GM20000 (cell line): ENCODE measurements around the gene EIF2S2.

Experiments used
- DNase-seq: peaks from one replicate; pipeline ENCODE4 v3.0.0; 2012; ENCODE audit warnings: low spot score
- TF ChIP-seq, protein P1 (sequence below): IDR thresholded peaks from 2 replicates; pipeline ENCODE4 v1.5.1; 2012; ENCODE audit warnings: mild to moderate bottlenecking, control low read depth; ENCODE audit errors: extremely low read depth, missing control alignments

The EIF2S2 gene

DNA sequence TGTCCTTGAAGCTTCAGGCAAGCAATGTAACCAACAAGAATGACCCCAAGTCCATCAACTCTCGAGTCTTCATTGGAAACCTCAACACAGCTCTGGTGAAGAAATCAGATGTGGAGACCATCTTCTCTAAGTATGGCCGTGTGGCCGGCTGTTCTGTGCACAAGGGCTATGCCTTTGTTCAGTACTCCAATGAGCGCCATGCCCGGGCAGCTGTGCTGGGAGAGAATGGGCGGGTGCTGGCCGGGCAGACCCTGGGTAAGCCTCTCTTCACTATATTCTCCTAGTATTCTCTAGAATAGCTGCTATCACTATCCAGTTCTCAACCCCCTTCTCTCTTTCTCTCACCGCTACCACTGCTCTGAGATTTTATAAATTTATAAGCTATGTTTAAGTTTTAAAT is 40.0 kb downstream of the EIF2S2 start:
- TF ChIP-seq, protein P1, sequence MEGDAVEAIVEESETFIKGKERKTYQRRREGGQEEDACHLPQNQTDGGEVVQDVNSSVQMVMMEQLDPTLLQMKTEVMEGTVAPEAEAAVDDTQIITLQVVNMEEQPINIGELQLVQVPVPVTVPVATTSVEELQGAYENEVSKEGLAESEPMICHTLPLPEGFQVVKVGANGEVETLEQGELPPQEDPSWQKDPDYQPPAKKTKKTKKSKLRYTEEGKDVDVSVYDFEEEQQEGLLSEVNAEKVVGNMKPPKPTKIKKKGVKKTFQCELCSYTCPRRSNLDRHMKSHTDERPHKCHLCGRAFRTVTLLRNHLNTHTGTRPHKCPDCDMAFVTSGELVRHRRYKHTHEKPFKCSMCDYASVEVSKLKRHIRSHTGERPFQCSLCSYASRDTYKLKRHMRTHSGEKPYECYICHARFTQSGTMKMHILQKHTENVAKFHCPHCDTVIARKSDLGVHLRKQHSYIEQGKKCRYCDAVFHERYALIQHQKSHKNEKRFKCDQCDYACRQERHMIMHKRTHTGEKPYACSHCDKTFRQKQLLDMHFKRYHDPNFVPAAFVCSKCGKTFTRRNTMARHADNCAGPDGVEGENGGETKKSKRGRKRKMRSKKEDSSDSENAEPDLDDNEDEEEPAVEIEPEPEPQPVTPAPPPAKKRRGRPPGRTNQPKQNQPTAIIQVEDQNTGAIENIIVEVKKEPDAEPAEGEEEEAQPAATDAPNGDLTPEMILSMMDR: no peak
- DNase-seq: no peak

DNA sequence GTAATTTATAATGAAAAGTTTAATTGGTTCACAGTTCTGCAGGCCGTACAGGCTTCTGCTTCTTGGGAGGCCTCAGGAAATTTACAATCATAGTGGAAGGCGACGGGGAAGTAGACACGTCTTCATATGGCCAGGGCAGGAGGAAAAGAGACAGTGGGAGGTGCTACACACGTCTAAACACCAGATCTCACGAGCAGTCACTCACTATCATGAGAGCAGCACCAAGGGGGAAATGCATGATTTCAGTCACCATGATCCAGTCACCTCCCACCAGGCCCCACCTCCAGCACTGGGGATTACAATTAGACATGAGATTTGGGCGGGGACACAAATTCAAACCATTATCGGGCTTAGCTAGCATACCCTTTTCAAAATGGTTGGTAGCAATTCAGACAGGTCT is 41.2 kb downstream of the EIF2S2 start:
- DNase-seq: no peak
- TF ChIP-seq, protein P1: no peak

DNA sequence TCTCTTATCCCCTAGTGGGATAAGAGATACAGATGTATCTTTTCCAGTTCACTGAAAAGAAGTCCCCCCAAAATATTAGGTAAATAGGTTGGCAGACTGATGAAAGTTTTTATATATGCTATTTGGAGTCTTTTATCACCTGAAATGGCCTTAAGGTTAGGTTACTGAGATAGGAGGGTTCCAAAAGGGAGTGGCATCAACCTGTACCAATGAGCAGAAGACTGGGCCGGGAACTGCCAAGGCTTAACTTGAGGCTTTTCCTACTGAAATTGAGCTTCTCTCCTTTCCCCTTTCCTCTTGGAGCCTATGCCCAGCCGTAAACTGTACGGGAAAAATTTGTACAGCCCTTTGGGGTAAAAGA is 42.0 kb downstream of the EIF2S2 start:
- TF ChIP-seq, protein P1: no peak
- DNase-seq: no peak

DNA sequence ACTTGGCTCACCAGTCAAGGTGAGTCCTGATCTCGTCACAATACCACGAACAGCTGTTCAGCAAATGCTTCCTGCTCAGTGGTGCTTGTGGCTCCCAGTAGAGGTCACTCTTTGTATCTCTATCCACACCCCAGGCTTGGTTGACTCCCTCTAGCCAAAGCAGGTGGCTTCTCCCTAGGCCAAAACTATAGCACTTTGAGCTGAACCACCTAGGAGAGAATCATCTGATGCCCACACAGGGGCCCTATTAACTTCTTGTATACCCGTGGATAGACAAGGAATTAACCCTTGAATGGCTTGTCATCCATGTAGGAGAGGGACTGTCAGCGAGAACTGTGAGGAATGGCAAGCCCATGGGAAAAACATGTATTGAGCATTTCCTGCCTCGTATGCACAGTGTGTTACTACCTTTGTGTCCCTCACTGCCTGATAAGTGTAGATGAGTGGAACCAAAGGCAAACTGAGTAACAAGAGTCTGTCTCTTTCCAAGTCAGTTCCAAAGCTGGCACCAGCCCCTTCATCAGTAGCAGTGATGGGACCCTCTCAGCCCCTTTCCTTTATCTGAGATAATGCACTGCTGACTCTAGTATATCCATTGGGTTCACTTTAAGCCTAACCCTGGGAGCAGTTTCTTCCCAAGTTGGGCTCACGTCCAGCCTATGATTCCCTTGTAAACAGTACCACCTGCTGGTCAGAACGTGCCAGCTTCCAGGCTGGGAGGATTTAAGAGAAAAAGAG is 42.5 kb downstream of the EIF2S2 start:
- TF ChIP-seq, protein P1: peak; percentile 75
- peak; percentile 72 for DNase-seq

DNA sequence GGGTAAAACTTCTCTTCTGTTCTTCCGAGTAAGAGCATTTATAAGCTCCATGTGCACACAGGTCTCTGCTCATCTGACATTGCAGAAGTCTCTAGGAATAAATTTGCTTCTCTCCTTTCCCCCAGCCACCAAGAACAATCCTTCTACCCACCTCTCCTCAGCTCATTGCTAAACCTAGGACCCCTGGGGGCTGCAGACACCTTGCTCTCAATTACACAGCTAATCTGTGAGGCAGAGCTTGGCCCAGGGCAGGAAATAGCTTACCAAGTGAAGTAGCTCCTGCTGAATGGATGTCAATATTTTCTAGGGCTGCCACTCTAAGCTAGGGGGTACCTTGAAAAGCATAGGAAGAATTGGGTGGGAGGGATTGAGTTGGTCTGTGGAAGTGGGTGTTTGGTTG is 44.0 kb downstream of the EIF2S2 start:
- TF ChIP-seq, protein P1: no peak
- DNase-seq: no peak

DNA sequence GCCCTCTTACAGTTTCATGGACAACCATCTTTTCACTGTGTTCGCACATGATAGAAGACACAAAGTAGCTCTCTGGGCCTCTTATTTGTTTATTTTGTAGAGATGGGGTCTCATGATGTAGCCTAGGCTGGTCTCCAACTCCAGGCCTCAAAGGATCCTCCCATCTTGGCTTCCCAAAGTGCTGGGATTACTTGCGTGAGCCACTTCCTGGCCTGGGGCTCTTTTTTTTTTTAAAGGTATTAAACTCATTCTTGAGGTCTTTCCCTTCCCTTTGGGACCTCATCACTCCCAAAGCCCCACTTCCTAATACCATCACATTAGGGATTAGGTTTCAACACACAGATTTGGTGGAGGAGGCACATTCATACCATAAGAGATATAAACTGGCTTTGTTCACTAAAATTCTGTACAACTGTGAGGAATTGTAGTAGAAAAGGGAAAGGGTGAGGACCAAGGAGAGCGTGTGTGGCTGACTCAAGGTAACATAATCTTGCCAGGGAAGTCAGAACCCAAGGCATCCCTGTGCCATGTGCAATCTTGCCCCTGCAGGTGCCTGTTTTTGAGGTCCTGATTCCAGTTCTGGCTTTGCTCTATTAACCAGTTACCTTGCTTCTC is 45.5 kb downstream of the EIF2S2 start:
- DNase-seq: no peak
- TF ChIP-seq, protein P1: no peak

DNA sequence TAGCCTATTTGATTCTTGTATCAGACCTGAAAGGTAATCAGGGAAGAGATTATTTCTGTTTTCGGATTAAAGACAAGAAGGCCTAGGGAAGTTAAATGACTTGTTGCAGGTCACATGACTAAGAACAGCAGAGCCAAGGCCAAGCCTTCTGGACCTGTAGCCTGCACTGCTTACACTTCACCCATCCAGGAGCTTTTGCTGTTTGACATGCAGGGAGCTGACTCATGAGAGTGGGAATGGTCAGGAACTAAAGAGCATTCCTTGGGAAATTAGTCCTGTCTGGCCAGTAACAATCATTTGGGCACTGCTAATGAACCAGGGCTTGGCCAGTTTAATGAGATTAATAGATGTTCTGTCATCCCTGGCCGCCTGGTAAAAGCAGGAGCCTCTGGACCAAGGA is 46.8 kb downstream of the EIF2S2 start:
- TF ChIP-seq, protein P1: no peak
- DNase-seq: no peak
